C4-2B (cell line): ENCODE results near the gene C1orf74.

Experiments used
- CTCF ChIP-seq: fragments of 450-650 bp; conservative IDR thresholded peaks from 2 replicates; pipeline ENCODE4 v1.5.1; 2017; ENCODE audit warnings: mild to moderate bottlenecking
- ZFX ChIP-seq: fragments of 450-650 bp; IDR thresholded peaks from 2 replicates; pipeline ENCODE4 v1.6.1; 2017

- TF ChIP-seq CTCF: no peak
- TF ChIP-seq ZFX: no peak
These were observed 973 bp downstream of the C1orf74 start for GRCh38 chr1:209783386-209783785.
